Large intestine (tissue), 12 donors: Measurements from ENCODE around the gene REEP2. TPM values are rescaled to one million over a fixed set of nuclear protein-coding genes. Genes with fewer than 3 reads are reported as not detected.
A peak's percentile ranks its signal among the peaks of the same experiment; 100 is the strongest.
"Not testable (repeated sequence)": the region's sequence is repeated elsewhere in the genome, so short reads cannot be mapped to it uniquely, and the experiment has no call there.

Experiments
- DNase-seq, 2 donors: peaks; one replicate each; pipeline versions ENCODE4 v3.0.0 to v3.0.0-alpha.2; 2013
- H3K27ac ChIP-seq: one replicate; pipeline ENCODE4 v1.5.1; 2013; ENCODE audit warnings: low read length
- H3K27me3 ChIP-seq: 2 replicates; pipeline ENCODE4 v1.6.1; 2013; ENCODE audit warnings: low read length; ENCODE audit not compliant: control insufficient read depth, insufficient read depth
- H3K36me3 ChIP-seq: 2 replicates; pipeline ENCODE4 v1.6.1; 2013; ENCODE audit warnings: low read length; ENCODE audit not compliant: control insufficient read depth, insufficient read depth
- H3K4me1 ChIP-seq: one replicate; pipeline ENCODE4 v1.6.1; 2013; ENCODE audit warnings: low read length; ENCODE audit not compliant: control insufficient read depth, insufficient read depth
- H3K4me3 ChIP-seq: one replicate; pipeline ENCODE4 v1.5.1; 2013; ENCODE audit warnings: low read length
- H3K9me3 ChIP-seq: one replicate; pipeline ENCODE4 v1.6.1; 2013; ENCODE audit warnings: mild to moderate bottlenecking, low read depth, low read length, moderate library complexity; ENCODE audit not compliant: control insufficient read depth
- WGBS: methylation state at CpG from one replicate; pipeline ENCODE4 v1.1.5; 2013; ENCODE audit warnings: low lambda C conversion rate; ENCODE audit not compliant: insufficient coverage; 5-methylcytosine and 5-hydroxymethylcytosine counted together
- long read RNA-seq, 11 donors: transcript quantifications; one replicate each; lab custom pipeline, GENCODE V29; 2026
- polyA plus RNA-seq: library from polyadenylated mRNA; unstranded; fragments of 120-200 nt; gene quantifications from one replicate; pipeline ENCODE4 v1.2.1, GENCODE V29; 2013

The REEP2 gene
- 38.6 TPM for polyA plus RNA-seq
- long read RNA-seq, donor 1, partial matches to known transcripts, result 0 of 2 reads
- long read RNA-seq, donor 1, other reads (novel, unspliced or antisense), result 0 of 2 reads
- long read RNA-seq, donor 2, partial matches to known transcripts, result 0 of 4 reads
- long read RNA-seq, donor 2, other reads (novel, unspliced or antisense), result 0 of 4 reads
- long read RNA-seq, donor 3, transcript REEP2-202 (8 exons, 2,170 nt), result major isoform, 10 of 18 reads
- long read RNA-seq, donor 3, partial matches to known transcripts, result 6 of 18 reads
- long read RNA-seq, donor 3, other reads (novel, unspliced or antisense), result 0 of 18 reads
- long read RNA-seq, donor 4, partial matches to known transcripts, result 0 of 1 reads
- long read RNA-seq, donor 4, other reads (novel, unspliced or antisense), result 0 of 1 reads
- long read RNA-seq, donor 5, partial matches to known transcripts, result 0 of 1 reads
- long read RNA-seq, donor 5, other reads (novel, unspliced or antisense), result 0 of 1 reads
- long read RNA-seq, donor 6, partial matches to known transcripts, result 0 of 5 reads
- long read RNA-seq, donor 6, other reads (novel, unspliced or antisense), result 0 of 5 reads
- long read RNA-seq, donor 7, partial matches to known transcripts, result 0 of 1 reads
- long read RNA-seq, donor 7, other reads (novel, unspliced or antisense), result 0 of 1 reads
- long read RNA-seq, donor 8, partial matches to known transcripts, result 0 of 11 reads
- long read RNA-seq, donor 8, other reads (novel, unspliced or antisense), result 0 of 11 reads
- long read RNA-seq, donor 9, partial matches to known transcripts, result 0 of 2 reads
- long read RNA-seq, donor 9, other reads (novel, unspliced or antisense), result 0 of 2 reads
- long read RNA-seq, donor 10, partial matches to known transcripts, result 0 of 2 reads
- long read RNA-seq, donor 10, other reads (novel, unspliced or antisense), result 0 of 2 reads
- long read RNA-seq, donor 11, partial matches to known transcripts, result 0 of 2 reads
- long read RNA-seq, donor 11, other reads (novel, unspliced or antisense), result 0 of 2 reads

DNA sequence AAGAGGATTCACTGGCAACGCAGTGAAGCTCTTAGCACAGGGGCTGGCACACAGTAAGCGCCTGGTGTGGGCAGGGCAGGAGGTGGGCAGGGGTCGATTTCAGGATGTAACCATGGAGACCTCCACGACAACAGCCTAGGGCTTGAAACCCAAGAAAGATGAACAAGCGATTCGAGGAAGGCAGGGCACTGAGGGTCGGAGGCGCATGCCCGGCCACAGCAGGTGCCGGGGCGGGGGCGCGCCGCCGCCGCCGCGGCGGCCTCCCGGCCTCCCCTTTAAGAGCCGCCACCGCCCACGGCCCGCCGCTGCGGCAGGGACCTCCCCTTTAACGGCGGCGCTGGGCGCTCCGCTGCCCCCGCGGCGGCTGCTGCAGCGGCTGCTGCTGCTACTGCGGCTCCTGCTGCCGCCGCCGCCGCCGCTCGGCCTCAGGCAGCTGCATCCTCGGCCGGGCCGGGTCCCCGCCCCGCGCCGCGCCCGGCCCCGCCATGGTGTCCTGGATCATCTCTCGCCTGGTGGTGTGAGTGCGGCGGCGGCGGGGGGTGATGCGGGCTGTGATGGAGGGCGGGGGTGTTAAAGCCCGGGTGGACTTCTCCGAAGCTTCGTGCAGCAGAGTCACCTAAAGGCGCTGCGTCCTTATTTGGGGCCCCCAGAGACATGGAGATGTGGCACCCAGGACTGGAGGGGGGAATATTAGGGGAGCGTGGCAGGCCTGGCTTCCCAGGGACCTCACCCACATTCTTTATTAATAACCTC is at the start of gene REEP2:
Gene REEP2, plus strand, starts transcription at position 334 of the 753 bp plus-strand sequence. Its CDS starts 152 bp downstream, at position 486.
- DNase-seq, result peak in 1 of 2 donors; percentile 71
- peak within 1 kb of the TSS; percentile 37 for H3K4me3 ChIP-seq
- H3K27ac ChIP-seq, result peak within 1 kb of the TSS; percentile 24
- H3K4me1 ChIP-seq, result peaks cover 20% of the 10 kb centered on the region
- H3K36me3 ChIP-seq, result peaks cover 29% of the 10 kb centered on the region
- H3K9me3 ChIP-seq, result no peaks in the 10 kb centered on the region
- no CpG with 5 or more reads among the region's 65 CpGs for WGBS
- H3K27me3 ChIP-seq, result no peaks in the 10 kb centered on the region

GRCh38 chr5:138389332-138389731 is 49.5 kb upstream of the REEP2 start:
- Histone ChIP-seq H3K9me3 (no peaks in the 10 kb centered on the region), H3K27me3 (no peaks in the 10 kb centered on the region), H3K4me1 (no peaks in the 10 kb centered on the region), H3K4me3 (no peak overlapping the region), H3K36me3 (peaks cover 67% of the 10 kb centered on the region), H3K27ac (no peak overlapping the region)
- WGBS, result 100% methylated on average over 1 of the region's 3 CpGs
- DNase-seq, result no peak

DNA sequence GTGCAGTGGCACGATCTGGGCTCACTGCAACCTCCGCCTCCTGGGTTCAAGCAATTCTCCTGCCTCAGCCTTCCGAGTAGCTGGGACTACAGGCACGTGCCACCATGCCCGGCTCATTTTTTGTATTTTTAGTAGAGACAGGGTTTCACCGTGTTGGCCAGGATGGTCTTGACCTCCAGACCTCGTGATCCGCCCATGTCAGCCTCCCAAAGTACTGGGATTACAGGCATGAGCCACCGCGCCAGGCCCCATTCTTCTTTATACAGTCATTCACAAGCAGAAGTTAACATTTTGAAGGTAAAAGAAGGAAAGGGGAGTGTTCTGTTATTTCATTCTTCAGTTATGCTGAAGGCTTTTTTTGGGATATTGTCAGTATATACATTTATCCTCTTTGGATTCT is 48.9 kb upstream of the REEP2 start:
- not testable (repeated sequence) for H3K27ac ChIP-seq, DNase-seq, H3K4me3 ChIP-seq, H3K9me3 ChIP-seq, H3K27me3 ChIP-seq, H3K4me1 ChIP-seq
- no CpG with 5 or more reads among the region's 10 CpGs for WGBS
- H3K36me3 ChIP-seq, result peaks cover 71% of the 10 kb centered on the region

GRCh38 chr5:138391859-138392386 is 46.9 kb upstream of the REEP2 start:
- H3K4me3 ChIP-seq, result no peak overlapping the region
- no peaks in the 10 kb centered on the region for H3K4me1 ChIP-seq
- no peaks in the 10 kb centered on the region for H3K9me3 ChIP-seq
- WGBS, result no CpG with 5 or more reads among the region's 9 CpGs
- H3K27ac ChIP-seq, result no peak overlapping the region
- H3K27me3 ChIP-seq, result no peaks in the 10 kb centered on the region
- no peak for DNase-seq
- H3K36me3 ChIP-seq, result peaks cover 69% of the 10 kb centered on the region

GRCh38 chr5:138402640-138403039 is 36.2 kb upstream of the REEP2 start:
- H3K9me3 ChIP-seq, result no peaks in the 10 kb centered on the region
- DNase-seq, result no peak
- peaks cover 65% of the 10 kb centered on the region for H3K36me3 ChIP-seq
- no peak overlapping the region for H3K4me3 ChIP-seq
- H3K27me3 ChIP-seq, result no peaks in the 10 kb centered on the region
- no peak overlapping the region for H3K27ac ChIP-seq
- H3K4me1 ChIP-seq, result no peaks in the 10 kb centered on the region

GRCh38 chr5:138408023-138408422 is 30.8 kb upstream of the REEP2 start:
- DNase-seq, result peak; percentile 29 to 70
- Histone ChIP-seq H3K27ac (no peak overlapping the region), H3K4me1 (no peaks in the 10 kb centered on the region), H3K4me3 (no peak overlapping the region), H3K9me3 (no peaks in the 10 kb centered on the region), H3K27me3 (no peaks in the 10 kb centered on the region), H3K36me3 (peaks cover 43% of the 10 kb centered on the region)
- WGBS, result no CpG with 5 or more reads among the region's 5 CpGs

DNA sequence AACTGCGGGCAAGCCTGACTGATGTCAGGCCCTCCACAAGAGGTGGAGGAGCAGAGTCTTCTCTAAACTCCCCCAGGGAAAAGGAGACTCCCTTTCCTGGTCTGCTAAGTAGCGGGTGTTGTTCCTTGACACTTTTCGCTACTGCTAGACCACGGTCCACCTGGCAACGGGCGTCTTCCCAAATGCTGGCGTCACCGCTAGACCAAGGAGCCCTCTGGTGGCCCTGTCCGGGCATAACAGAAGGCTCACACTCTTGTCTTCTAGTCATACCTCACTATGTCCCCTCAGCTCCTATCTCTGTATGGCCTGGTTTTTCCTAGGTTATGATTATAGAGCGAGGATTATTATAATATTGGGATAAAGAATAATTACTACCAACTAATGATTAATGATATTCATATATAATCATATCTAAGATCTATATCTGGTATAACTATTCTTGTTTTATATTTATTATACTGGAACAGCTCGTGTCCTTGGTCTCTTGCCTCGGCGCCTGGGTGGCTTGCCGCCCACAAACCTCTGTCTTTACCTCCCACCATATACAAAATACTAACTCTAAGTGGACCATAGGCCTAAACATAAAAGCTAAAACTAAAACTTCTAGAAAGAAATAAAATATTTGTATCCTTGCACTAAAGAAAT is 27.7 kb upstream of the REEP2 start:
- DNase-seq, result not testable (repeated sequence)
- no CpG with 5 or more reads among the region's 14 CpGs for WGBS
- H3K36me3 ChIP-seq, result peaks cover 51% of the 10 kb centered on the region

GRCh38 chr5:138418444-138418843 is 20.4 kb upstream of the REEP2 start:
- H3K4me1 ChIP-seq, result no peaks in the 10 kb centered on the region
- no peaks in the 10 kb centered on the region for H3K9me3 ChIP-seq
- no peaks in the 10 kb centered on the region for H3K27me3 ChIP-seq
- H3K4me3 ChIP-seq, result no peak overlapping the region
- no peak overlapping the region for H3K27ac ChIP-seq
- peaks cover 80% of the 10 kb centered on the region for H3K36me3 ChIP-seq
- no peak for DNase-seq
- 67% methylated on average over 1 of the region's 2 CpGs for WGBS

More for the DNA sequence above, 27.7 kb upstream of the REEP2 start:
- not testable (repeated sequence) for H3K27me3 ChIP-seq, H3K4me1 ChIP-seq, H3K27ac ChIP-seq, H3K4me3 ChIP-seq, H3K9me3 ChIP-seq

- no peak overlapping the region for H3K27ac ChIP-seq
- WGBS, result no CpG with 5 or more reads among the region's 1 CpG
- H3K4me3 ChIP-seq, result no peak overlapping the region
- peaks cover 85% of the 10 kb centered on the region for H3K36me3 ChIP-seq
- no peaks in the 10 kb centered on the region for H3K9me3 ChIP-seq
- no peaks in the 10 kb centered on the region for H3K4me1 ChIP-seq
- no peak for DNase-seq
- no peaks in the 10 kb centered on the region for H3K27me3 ChIP-seq
Observed at GRCh38 chr5:138425079-138425478, 13.8 kb upstream of the REEP2 start.
